ENCODE data around the gene DENND1B.
"Not testable (repeated sequence)": the region's sequence is repeated elsewhere in the genome, so short reads cannot be mapped to it uniquely, and the experiment has no call there.

- not testable (repeated sequence) for TF ChIP-seq EP300 (IDR thresholded peaks at IDR 0.05); BCL3 (IDR thresholded peaks at IDR 0.05); POLR2A (IDR thresholded peaks at IDR 0.05; ENCODE audit: low read length); CEBPB (IDR thresholded peaks at IDR 0.05)
These were observed 74.6 kb downstream of the DENND1B start for GRCh38 chr1:197700688-197701087.

All from A549 (cell line).